Breast epithelium (tissue), 4 donors: Measurements from ENCODE around the gene LONP1. TPM values are rescaled to one million over a fixed set of nuclear protein-coding genes. Genes with fewer than 3 reads are reported as not detected.
"Not testable (repeated sequence)": the region's sequence is repeated elsewhere in the genome, so short reads cannot be mapped to it uniquely, and the experiment has no call there.

Experiments
- DNase-seq, 2 donors: peaks; one replicate each; pipeline ENCODE4 v3.0.0-alpha.2; 2019; ENCODE audit warnings: low spot score in 2 of 2
- H3K27ac ChIP-seq, 2 donors: fragments of 200-600 bp; sonication (generic) in 1 of 2; one replicate each; pipeline ENCODE4 v1.5.1; 2016 to 2019; ENCODE audit warnings: mild to moderate bottlenecking in 1 of 2
- H3K27me3 ChIP-seq, 2 donors: fragments of 200-600 bp; sonication (generic) in 1 of 2; one replicate each; pipeline versions ENCODE4 v1.5.1 to v1.6.0; 2017 to 2019; ENCODE audit warnings: control low read depth in 1 of 2, mild to moderate bottlenecking in 1 of 2
- H3K36me3 ChIP-seq: fragments of 200-600 bp; one replicate; pipeline ENCODE4 v1.5.1; 2019
- H3K4me1 ChIP-seq, 2 donors: fragments of 200-600 bp; sonication (generic); one replicate each; pipeline ENCODE4 v1.5.1; 2016 to 2019; ENCODE audit warnings: control low read depth in 1 of 2
- H3K4me3 ChIP-seq, 3 donors: fragments of 200-600 bp; sonication (generic); 1 replicate in 2 of 3; 2 replicates in 1 of 3; pipeline ENCODE4 v1.5.1; 2016 to 2019; ENCODE audit warnings: mild to moderate bottlenecking in 3 of 3, moderate library complexity in 2 of 3
- H3K9me3 ChIP-seq, 2 donors: fragments of 200-600 bp; sonication (generic) in 1 of 2; one replicate each; pipeline ENCODE4 v1.5.1; 2016 to 2019; ENCODE audit warnings: control low read depth in 1 of 2
- CTCF ChIP-seq, 3 donors: fragments of 450-650 bp; IDR thresholded peaks; one replicate each; pipeline ENCODE4 v1.5.1; 2016 to 2017; ENCODE audit warnings: antibody characterized with exemption in 3 of 3, mild to moderate bottlenecking in 3 of 3, moderate library complexity in 3 of 3
- POLR2A ChIP-seq: fragments of 450-650 bp; IDR thresholded peaks from one replicate; pipeline ENCODE4 v1.6.1; 2016; ENCODE audit warnings: antibody characterized with exemption, mild to moderate bottlenecking, moderate library complexity
- POLR2AphosphoS5 ChIP-seq, 3 donors: sonication (generic); formaldehyde crosslinking; IDR thresholded peaks; one replicate each; pipeline ENCODE4 v1.6.1; 2017; ENCODE audit warnings: antibody characterized with exemption in 3 of 3
- intact Hi-C: fragments of 100-400 bp; cut with DNase I; formaldehyde crosslinking; loops from one replicate; pipeline ENCODE4 v1.15.1; 2023; ENCODE audit warnings: low total_unique reads
- total RNA-seq, 3 donors: library from RNA; depleted of rRNA; stranded (reverse); fragments of >200 nt; gene quantifications; one replicate each; pipeline ENCODE4 v1.1.0, GENCODE V29; 2016

LONP1 gene
- total RNA-seq, 3 donors from 2014 or later, result 48.1 to 66.2 (median 60.6) TPM

- Histone ChIP-seq H3K27me3 (peaks cover 0 to 2% of the 10 kb centered on the region in 2 donors), H3K4me3 (no peak overlapping the region)
- intact Hi-C loops, result no loop called here
These were observed 31.8 kb upstream of the LONP1 start for GRCh38 chr19:5751709-5752108.

GRCh38 chr19:5749505-5749904 is 29.6 kb upstream of the LONP1 start:
- Histone ChIP-seq H3K27me3 (peaks cover 0 to 4% of the 10 kb centered on the region in 2 donors), H3K36me3 (no peaks in the 10 kb centered on the region), H3K4me1 (no peaks in the 10 kb centered on the region), H3K27ac (no peak overlapping the region), H3K9me3 (no peaks in the 10 kb centered on the region), H3K4me3 (no peak overlapping the region)
- TF ChIP-seq POLR2A (no peak), CTCF (IDR thresholded peaks at IDR 0.05) (no peak), POLR2AphosphoS5 (IDR thresholded peaks at IDR 0.05) (no peak)
- DNase-seq, result no peak
- intact Hi-C loops, result no loop called here

More at GRCh38 chr19:5751709-5752108, 31.8 kb upstream of the LONP1 start:
- no peak for DNase-seq
- H3K27ac ChIP-seq, result no peak overlapping the region
- H3K4me1 ChIP-seq, result no peaks in the 10 kb centered on the region
- H3K36me3 ChIP-seq, result no peaks in the 10 kb centered on the region
- no peaks in the 10 kb centered on the region for H3K9me3 ChIP-seq
- TF ChIP-seq POLR2A (no peak), CTCF (IDR thresholded peaks at IDR 0.05) (no peak), POLR2AphosphoS5 (IDR thresholded peaks at IDR 0.05) (no peak)

- H3K27me3 ChIP-seq, H3K4me1 ChIP-seq, DNase-seq, H3K36me3 ChIP-seq, H3K9me3 ChIP-seq, intact Hi-C loops, H3K27ac ChIP-seq, H3K4me3 ChIP-seq: not testable (repeated sequence)
These were observed 29.0 kb upstream of the LONP1 start for GRCh38 chr19:5748920-5749319.

GRCh38 chr19:5744999-5745398 is 25.1 kb upstream of the LONP1 start:
- H3K27ac ChIP-seq, H3K4me1 ChIP-seq, H3K36me3 ChIP-seq, H3K4me3 ChIP-seq, H3K9me3 ChIP-seq, DNase-seq, intact Hi-C loops, H3K27me3 ChIP-seq: not testable (repeated sequence)

GRCh38 chr19:5743630-5744029 is 23.7 kb upstream of the LONP1 start:
- Histone ChIP-seq H3K36me3 (no peaks in the 10 kb centered on the region), H3K27ac (no peak overlapping the region), H3K4me1 (no peaks in the 10 kb centered on the region), H3K4me3 (no peak overlapping the region), H3K27me3 (peaks cover 0 to 4% of the 10 kb centered on the region in 2 donors), H3K9me3 (no peaks in the 10 kb centered on the region)
- no peak for DNase-seq
- intact Hi-C loops, result no loop called here
- TF ChIP-seq POLR2A (no peak), POLR2AphosphoS5 (IDR thresholded peaks at IDR 0.05) (no peak), CTCF (IDR thresholded peaks at IDR 0.05) (no peak)

GRCh38 chr19:5742051-5742450 is 22.1 kb upstream of the LONP1 start:
- Histone ChIP-seq H3K27ac (no peak overlapping the region), H3K36me3 (no peaks in the 10 kb centered on the region), H3K9me3 (no peaks in the 10 kb centered on the region), H3K27me3 (peaks cover 0 to 4% of the 10 kb centered on the region in 2 donors), H3K4me3 (no peak overlapping the region), H3K4me1 (no peaks in the 10 kb centered on the region)
- DNase-seq, result no peak
- TF ChIP-seq POLR2AphosphoS5 (IDR thresholded peaks at IDR 0.05) (no peak), CTCF (IDR thresholded peaks at IDR 0.05) (no peak), POLR2A (no peak)
- intact Hi-C loops, result no loop called here
